H1 (cell line): ENCODE results near the gene TTC22. TPM values are rescaled to one million over a fixed set of nuclear protein-coding genes. Genes with fewer than 3 reads are reported as not detected.

Experiments
- CTCF ChIA-PET: fragments of 300-600 bp; sonication (Branson Sonifier 250); formaldehyde crosslinking; loops from one replicate; lab custom pipeline; 2021; ENCODE audit not compliant: partially characterized antibody; lab: Charles Lee
- POLR2A ChIA-PET: fragments of 300-600 bp; sonication (Branson Sonifier 250); formaldehyde crosslinking; loops from one replicate; lab custom pipeline; 2021; ENCODE audit warnings: inconsistent platforms; ENCODE audit not compliant: partially characterized antibody; lab: Charles Lee
- DNase-seq, 2 experiments: peaks; one replicate each; pipeline versions ENCODE4 v3.0.0 to v3.0.0-alpha.2; 2010 to 2022; ENCODE audit warnings: low spot score in 2 of 2, low read depth in 1 of 2, mixed read lengths in 1 of 2
- FAIRE-seq: peaks from 2 replicates; lab custom pipeline; 2011; peaks lifted over from hg19 to GRCh38; lab: Jason Lieb, UNC
- H2AFZ ChIP-seq: 2 replicates; pipeline ENCODE4 v1.8.1; 2012; ENCODE audit warnings: low read length, inconsistent platforms
- H2AK5ac ChIP-seq: 2 replicates; pipeline ENCODE4 v1.6.1; 2013; ENCODE audit warnings: low read depth, low read length
- H2BK120ac ChIP-seq: replicated peaks from 2 replicates; pipeline ENCODE3; 2013; ENCODE audit warnings: low read depth, low read length, inconsistent platforms
- H2BK12ac ChIP-seq: 2 replicates; pipeline ENCODE4 v1.6.1; 2013; ENCODE audit warnings: low read depth, low read length
- H2BK15ac ChIP-seq: 2 replicates; pipeline ENCODE4 v1.6.1; 2013; ENCODE audit warnings: low read length
- H2BK20ac ChIP-seq: 2 replicates; pipeline ENCODE4 v1.6.1; 2013; ENCODE audit warnings: low read length
- H2BK5ac ChIP-seq: 2 replicates; pipeline ENCODE4 v1.6.1; 2013; ENCODE audit warnings: low read depth, low read length
- H3K14ac ChIP-seq: 2 replicates; pipeline ENCODE4 v1.6.1; 2013; ENCODE audit warnings: inconsistent platforms; ENCODE audit not compliant: insufficient read length
- H3K18ac ChIP-seq: 2 replicates; pipeline ENCODE4 v1.6.1; 2013; ENCODE audit warnings: low read length; ENCODE audit errors: extremely low read depth
- H3K23ac ChIP-seq: 2 replicates; pipeline ENCODE4 v1.6.1; 2013; ENCODE audit warnings: inconsistent platforms; ENCODE audit not compliant: insufficient read length
- H3K23me2 ChIP-seq: 2 replicates; pipeline ENCODE4 v1.6.1; 2013; ENCODE audit warnings: low read depth, low read length
- H3K27ac ChIP-seq: 2 replicates; pipeline ENCODE4 v1.6.1; 2011; ENCODE audit warnings: low read depth, low read length, inconsistent platforms
- H3K27me3 ChIP-seq, 4 experiments: replicated peaks in 1 of 4; 1 replicate in 1 of 4; 2 replicates in 3 of 4; pipeline versions ENCODE4 v1.6.1 to v1.8.1; 2011 to 2013; ENCODE audit warnings: low read length in 3 of 4, mild to moderate bottlenecking in 3 of 4, inconsistent platforms in 2 of 4, mixed read lengths in 2 of 4, moderate library complexity in 1 of 4; ENCODE audit not compliant: control insufficient read depth in 3 of 4, insufficient read depth in 3 of 4; ENCODE audit errors: extremely low read depth in 1 of 4
- H3K36me3 ChIP-seq, 4 experiments: 2 replicates each; pipeline versions ENCODE4 v1.6.1 to v1.8.1; 2011 to 2013; ENCODE audit warnings: mild to moderate bottlenecking in 4 of 4, low read length in 3 of 4, moderate library complexity in 2 of 4, control low read depth in 1 of 4, inconsistent platforms in 1 of 4; ENCODE audit not compliant: insufficient read depth in 4 of 4, control insufficient read depth in 2 of 4
- H3K4ac ChIP-seq: replicated peaks from 2 replicates; pipeline ENCODE3; 2013; ENCODE audit warnings: low read length, low read depth, mixed read lengths, inconsistent platforms; ENCODE audit not compliant: insufficient read length
- H3K4me1 ChIP-seq, 4 experiments: replicated peaks in 1 of 4; 1 replicate in 1 of 4; 2 replicates in 3 of 4; pipeline versions ENCODE4 v1.6.1 to v1.8.1; 2011 to 2013; ENCODE audit warnings: low read length in 3 of 4, inconsistent platforms in 2 of 4, mixed read lengths in 1 of 4; ENCODE audit not compliant: insufficient read depth in 4 of 4, control insufficient read depth in 3 of 4
- H3K4me2 ChIP-seq, 2 experiments: 2 replicates each; pipeline versions ENCODE4 v1.6.1 to v1.8.1; 2011 to 2013; ENCODE audit warnings: low read depth in 2 of 2, low read length in 2 of 2, control low read depth in 1 of 2, inconsistent platforms in 1 of 2, mild to moderate bottlenecking in 1 of 2; ENCODE audit not compliant: insufficient read depth in 1 of 2
- H3K4me3 ChIP-seq, 4 experiments: fragments of 200-600, 300-600 bp in 1 of 4; sonication (generic), shearing (Covaris generic), sonication (Bioruptor Twin) in 1 of 4; 2 replicates each; pipeline versions ENCODE4 v1.5.1 to v1.8.1; 2011 to 2016; ENCODE audit warnings: low read length in 4 of 4, low read depth in 3 of 4, control low read depth in 2 of 4, inconsistent platforms in 2 of 4, mild to moderate bottlenecking in 2 of 4, mixed read lengths in 1 of 4, moderate library complexity in 1 of 4; ENCODE audit not compliant: insufficient read depth in 2 of 4; ENCODE audit errors: extremely low read depth in 1 of 4
- H3K56ac ChIP-seq: replicated peaks from 2 replicates; pipeline ENCODE3; 2013; ENCODE audit warnings: low read depth, mild to moderate bottlenecking, mixed read lengths, low read length, inconsistent platforms; ENCODE audit not compliant: insufficient read length
- H3K79me1 ChIP-seq: 2 replicates; pipeline ENCODE4 v1.6.1; 2013; ENCODE audit warnings: low read depth, low read length, control low read depth
- H3K79me2 ChIP-seq, 2 experiments: 2 replicates each; pipeline versions ENCODE4 v1.6.1 to v1.8.1; 2012 to 2013; ENCODE audit warnings: low read length in 2 of 2, mild to moderate bottlenecking in 2 of 2, inconsistent platforms in 1 of 2; ENCODE audit not compliant: insufficient read depth in 2 of 2, control insufficient read depth in 1 of 2
- H3K9ac ChIP-seq, 4 experiments: replicated peaks in 1 of 4; 1 replicate in 1 of 4; 2 replicates in 3 of 4; pipeline versions ENCODE4 v1.6.1 to v1.8.1; 2011 to 2013; ENCODE audit warnings: low read depth in 3 of 4, low read length in 3 of 4, control low read depth in 2 of 4, mild to moderate bottlenecking in 2 of 4, moderate library complexity in 2 of 4, inconsistent platforms in 1 of 4; ENCODE audit errors: extremely low read depth in 1 of 4
- H3K9me3 ChIP-seq, 2 experiments: 2 replicates each; pipeline versions ENCODE4 v1.6.1 to v1.8.1; 2012 to 2013; ENCODE audit warnings: mild to moderate bottlenecking in 2 of 2, moderate library complexity in 2 of 2, control low read depth in 1 of 2, inconsistent platforms in 1 of 2, low read depth in 1 of 2, low read length in 1 of 2, mixed read lengths in 1 of 2; ENCODE audit not compliant: insufficient read depth in 2 of 2
- H4K20me1 ChIP-seq, 2 experiments: replicated peaks in 1 of 2; 2 replicates each; pipeline versions ENCODE3 to v1.8.1; 2011 to 2013; ENCODE audit warnings: inconsistent platforms in 2 of 2, low read length in 2 of 2, mild to moderate bottlenecking in 1 of 2; ENCODE audit not compliant: insufficient read depth in 2 of 2, control insufficient read depth in 1 of 2
- H4K5ac ChIP-seq: 2 replicates; pipeline ENCODE4 v1.6.1; 2013; ENCODE audit warnings: low read length, low read depth, mixed read lengths, inconsistent platforms; ENCODE audit not compliant: insufficient read length
- H4K8ac ChIP-seq: 2 replicates; pipeline ENCODE4 v1.8.0; 2013; ENCODE audit warnings: mild to moderate bottlenecking, moderate library complexity, low read length, inconsistent platforms; ENCODE audit not compliant: insufficient read depth; ENCODE audit errors: extremely low read depth
- H4K91ac ChIP-seq: replicated peaks from 2 replicates; pipeline ENCODE3; 2013; ENCODE audit warnings: low read length, mixed read lengths, inconsistent platforms; ENCODE audit not compliant: insufficient read length
- BCL11A ChIP-seq, 2 experiments: IDR thresholded peaks; one replicate each; pipeline ENCODE4 v1.6.1; 2011; ENCODE audit warnings: low read depth in 2 of 2, low read length in 2 of 2, mild to moderate bottlenecking in 2 of 2
- CTBP2 ChIP-seq: IDR thresholded peaks from 2 replicates; pipeline ENCODE4 v1.7.0; 2011; ENCODE audit warnings: borderline replicate concordance, mild to moderate bottlenecking, moderate library complexity, mixed read lengths, low read length; ENCODE audit not compliant: insufficient read depth, insufficient read length
- EZH2 ChIP-seq: fragments of 200-600 bp; sonication (generic); IDR thresholded peaks from 2 replicates; pipeline ENCODE4 v1.7.1; 2012; ENCODE audit warnings: low read depth, mild to moderate bottlenecking, moderate library complexity, low read length, inconsistent platforms; ENCODE audit not compliant: severe bottlenecking
- GABPA ChIP-seq: IDR thresholded peaks from 2 replicates; pipeline ENCODE4 v1.6.1; 2011; ENCODE audit warnings: mild to moderate bottlenecking, low read length, moderate library complexity, borderline replicate concordance; ENCODE audit not compliant: insufficient read depth
- NRF1 ChIP-seq: IDR thresholded peaks from 2 replicates; pipeline ENCODE4 v1.6.1; 2011; ENCODE audit warnings: mild to moderate bottlenecking, low read depth, low read length, improper control_type of control experiment
- POLR2A ChIP-seq, 2 experiments: IDR thresholded peaks; 1 replicate in 1 of 2; 2 replicates in 1 of 2; pipeline ENCODE4 v1.6.1; 2011; ENCODE audit warnings: low read depth in 2 of 2, low read length in 2 of 2, mild to moderate bottlenecking in 2 of 2; ENCODE audit errors: control extremely low read depth in 1 of 2
- RBBP5 ChIP-seq: IDR thresholded peaks from 2 replicates; pipeline ENCODE4 v1.7.1; 2012; ENCODE audit warnings: low read depth, mild to moderate bottlenecking, inconsistent platforms, low read length, moderate library complexity, borderline replicate concordance
- SIN3A ChIP-seq, 2 experiments: IDR thresholded peaks in 1 of 2; conservative IDR thresholded peaks in 1 of 2; 2 replicates each; pipeline ENCODE4 v1.6.1; 2011 to 2012; ENCODE audit warnings: low read length in 2 of 2, improper control_type of control experiment in 1 of 2, low read depth in 1 of 2, mild to moderate bottlenecking in 1 of 2
- SIRT6 ChIP-seq: IDR thresholded peaks from one replicate; pipeline ENCODE4 v1.7.1; 2012; ENCODE audit warnings: low read length, inconsistent platforms
- SP2 ChIP-seq: IDR thresholded peaks from 2 replicates; pipeline ENCODE4 v1.6.1; 2012; ENCODE audit warnings: mild to moderate bottlenecking, low read length, inconsistent platforms
- TCF12 ChIP-seq: IDR thresholded peaks from 2 replicates; pipeline ENCODE4 v1.6.1; 2011; ENCODE audit warnings: low read depth, mild to moderate bottlenecking, low read length
- YY1 ChIP-seq: IDR thresholded peaks from 2 replicates; pipeline ENCODE4 v1.6.1; 2011; ENCODE audit warnings: low read depth, mild to moderate bottlenecking, low read length
- ZNF274 ChIP-seq: IDR thresholded peaks from 2 replicates; pipeline ENCODE4 v1.7.0; 2012; ENCODE audit warnings: low read length, borderline replicate concordance; ENCODE audit errors: extremely low read depth
- WGBS, 2 experiments: shearing (Covaris generic) in 1 of 2; methylation state at CpG; one replicate each; pipeline versions ENCODE4 v1.1.6 to v1.1.7; 2013 to 2015; ENCODE audit warnings: low lambda C conversion rate in 2 of 2, mixed read lengths in 2 of 2, inconsistent platforms in 1 of 2, low coverage in 1 of 2, missing lambda C conversion rate in 1 of 2; ENCODE audit not compliant: insufficient replicate concordance in 2 of 2, insufficient coverage in 1 of 2, insufficient read length in 1 of 2; ENCODE audit errors: extremely low coverage in 1 of 2, missing lambda C conversion rate in 1 of 2; 5-methylcytosine and 5-hydroxymethylcytosine counted together
- polyA plus RNA-seq, 7 experiments: library from polyadenylated mRNA; depleted of rRNA in 3 of 7; stranded (reverse) in 5 of 7; unstranded in 2 of 7; fragments of >200 nt in 5 of 7; fragments of 200-250 nt in 2 of 7; gene quantifications; 1 replicate in 5 of 7; 2 replicates in 1 of 7; 4 replicates in 1 of 7; pipeline versions ENCODE4 v1.2.1 to v1.2.3, GENCODE V29; 2011 to 2013; ENCODE audit warnings: missing spikeins in 2 of 7, mixed read lengths in 2 of 7
- total RNA-seq: library from RNA; stranded (reverse); fragmentation: NEBNext Ultra II Directional; extraction: Animal tissue kit (Norgen Biotek cat#: 25700); gene quantifications from 2 replicates; pipeline ENCODE4 v1.2.1, GENCODE V29; 2021
- TF ChIP-seq, protein P1 (sequence below): IDR thresholded peaks from 2 replicates; pipeline ENCODE4 v1.6.1; 2011; ENCODE audit warnings: low read depth, mild to moderate bottlenecking, low read length; ENCODE audit not compliant: insufficient read depth

TTC22 gene
- total and polyA plus RNA-seq, 2 of the 8 experiments (the other 6 are each of a cell fraction or from before 2014, with no cell fraction given), result 1.00 to 1.6 TPM

DNA sequence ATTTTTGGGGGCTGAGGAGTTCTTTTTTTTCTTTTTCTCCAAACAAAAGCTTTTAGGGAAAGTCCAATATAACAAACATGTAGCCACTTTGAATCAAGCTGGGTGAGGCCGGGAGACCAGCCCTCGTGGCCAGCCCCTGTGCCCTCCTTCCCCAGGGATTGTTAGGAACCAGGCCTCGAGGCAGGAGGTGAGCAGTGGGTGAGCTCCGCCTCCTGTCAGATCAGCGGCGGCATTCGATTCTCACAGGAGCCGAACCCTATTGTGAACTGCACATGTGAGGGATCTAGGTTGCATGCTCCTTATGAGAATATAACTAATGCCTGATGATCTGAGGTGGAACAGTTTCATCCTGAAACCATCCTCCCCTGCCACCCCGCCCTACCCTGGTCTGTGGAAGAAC lies 41.8 kb upstream of the TTC22 start:
- Histone ChIP-seq H4K8ac (no peak overlapping the region), H4K91ac (no peak overlapping the region), H4K20me1 (no peaks in the 10 kb centered on the region), H3K4me2 (no peak overlapping the region), H2BK15ac (no peak overlapping the region), H3K79me2 (no peaks in the 10 kb centered on the region), H2BK120ac (no peak overlapping the region), H3K36me3 (peaks cover 0 to 1% (median 0%) of the 10 kb centered on the region in 4 experiments; a peak in 1 of 8 replicates), H3K4ac (no peak overlapping the region), H3K79me1 (peaks cover 2% of the 10 kb centered on the region; the same call in 1 of the 2 replicates), H3K18ac (no peak overlapping the region), H3K4me3 (no peak overlapping the region), H3K9me3 (0 out of 4 replicates have a peak, but pooled peaks cover 0 to 3% of the 10 kb centered on the region in 2 experiments), H2AFZ (no peak overlapping the region), H3K23me2 (no peaks in the 10 kb centered on the region), H3K9ac (no peak overlapping the region), H2BK5ac (no peak overlapping the region), H2BK20ac (no peak overlapping the region), H3K14ac (no peak overlapping the region), H3K23ac (no peak overlapping the region), H3K4me1 (no peaks in the 10 kb centered on the region), H3K27ac (no peak overlapping the region), H2BK12ac (no peak overlapping the region), H3K56ac (no peak overlapping the region), H2AK5ac (no peak overlapping the region), H3K27me3 (no peaks in the 10 kb centered on the region), H4K5ac (no peak overlapping the region)
- 95% methylated on average over 9 of the region's 9 CpGs; no CpG with 5 or more reads in 1 of the 2 experiments for WGBS, 2 experiments
- ChIA-PET POLR2A (interaction anchor here (2.1 kb wide), 1 partner anchor 9 kb away, joined by 5 read pairs; no protein-coding TSS in a partner anchor), CTCF (no interaction called here)
- DNase-seq (no peak), FAIRE-seq (no peak)
- TF ChIP-seq ZNF274 (no peak), SP2 (no peak), GABPA (no peak), TCF12 (no peak), YY1 (no peak), POLR2A (IDR thresholded peaks at IDR 0.05; ENCODE audit: control extremely low read depth in 1 of 2, low read depth in 2 of 2, low read length in 2 of 2) (no peak), BCL11A (IDR thresholded peaks at IDR 0.05; ENCODE audit: low read depth in 2 of 2, low read length in 2 of 2) (no peak), NRF1 (no peak), SIN3A (conservative IDR thresholded peaks at IDR 0.05 in 1 of 2, IDR thresholded peaks at IDR 0.05 in 1 of 2; ENCODE audit: low read depth in 1 of 2, low read length in 2 of 2) (no peak), EZH2 (no peak), CTBP2 (no peak), SIRT6 (no peak), RBBP5 (no peak)
- TF ChIP-seq, protein P1, sequence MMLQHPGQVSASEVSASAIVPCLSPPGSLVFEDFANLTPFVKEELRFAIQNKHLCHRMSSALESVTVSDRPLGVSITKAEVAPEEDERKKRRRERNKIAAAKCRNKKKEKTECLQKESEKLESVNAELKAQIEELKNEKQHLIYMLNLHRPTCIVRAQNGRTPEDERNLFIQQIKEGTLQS, result no peak
